ENCODE data around the gene HCRTR1. TPM values are rescaled to one million over a fixed set of nuclear protein-coding genes. Genes with fewer than 3 reads are reported as not detected.
A peak's percentile ranks its signal among the peaks of the same experiment; 100 is the strongest.

The HCRTR1 gene
- total RNA-seq, 3 donors from 2014 or later, result not detected

DNA sequence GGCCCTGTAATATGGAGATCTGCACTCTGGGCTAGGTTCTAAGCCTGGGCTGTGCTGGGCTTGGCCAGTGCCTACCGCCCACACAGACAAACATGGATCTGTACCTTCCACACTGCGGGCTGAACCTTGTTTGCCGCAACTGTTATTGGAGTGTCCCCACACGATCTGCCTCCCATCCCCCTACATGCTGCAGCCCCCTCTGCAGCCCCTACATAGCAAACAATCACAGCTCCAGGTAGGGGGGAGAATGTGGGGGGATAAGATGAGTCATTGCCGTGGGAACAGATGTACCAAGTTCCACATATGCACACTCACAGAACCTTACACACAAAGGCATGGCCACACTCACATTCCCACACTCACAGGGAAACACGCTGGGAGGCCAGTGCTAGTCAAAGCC, 2.1 kb upstream of the HCRTR1 start:
- intact Hi-C loops (cut with DNase I, micrococcal nuclease), result no loop called here

DNA sequence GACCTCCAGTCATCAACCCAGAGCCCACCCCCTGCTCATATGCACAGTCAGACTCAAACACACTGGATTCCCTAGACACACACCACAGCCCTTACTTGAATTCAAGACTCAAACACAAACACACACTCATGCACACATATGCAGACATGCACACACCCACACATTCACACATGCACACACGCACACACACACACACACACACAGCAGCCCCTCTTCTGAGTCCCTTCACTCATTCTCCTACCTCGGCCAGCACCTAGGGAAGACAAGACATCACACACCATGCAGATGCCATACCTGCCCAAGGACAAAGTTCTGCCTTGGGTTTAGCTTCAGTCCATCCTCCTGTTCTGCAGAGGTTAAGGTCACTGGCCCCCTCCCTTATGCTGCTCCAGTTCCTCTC, 1.6 kb upstream of the HCRTR1 start:
- ATAC-seq, result no peak
- intact Hi-C loops (cut with DNase I, micrococcal nuclease), result no loop called here
- H3K36me3 ChIP-seq (ENCODE audit: low read depth), result no peaks in the 10 kb centered on the region
- no peak for DNase-seq
- TF ChIP-seq, protein P1, sequence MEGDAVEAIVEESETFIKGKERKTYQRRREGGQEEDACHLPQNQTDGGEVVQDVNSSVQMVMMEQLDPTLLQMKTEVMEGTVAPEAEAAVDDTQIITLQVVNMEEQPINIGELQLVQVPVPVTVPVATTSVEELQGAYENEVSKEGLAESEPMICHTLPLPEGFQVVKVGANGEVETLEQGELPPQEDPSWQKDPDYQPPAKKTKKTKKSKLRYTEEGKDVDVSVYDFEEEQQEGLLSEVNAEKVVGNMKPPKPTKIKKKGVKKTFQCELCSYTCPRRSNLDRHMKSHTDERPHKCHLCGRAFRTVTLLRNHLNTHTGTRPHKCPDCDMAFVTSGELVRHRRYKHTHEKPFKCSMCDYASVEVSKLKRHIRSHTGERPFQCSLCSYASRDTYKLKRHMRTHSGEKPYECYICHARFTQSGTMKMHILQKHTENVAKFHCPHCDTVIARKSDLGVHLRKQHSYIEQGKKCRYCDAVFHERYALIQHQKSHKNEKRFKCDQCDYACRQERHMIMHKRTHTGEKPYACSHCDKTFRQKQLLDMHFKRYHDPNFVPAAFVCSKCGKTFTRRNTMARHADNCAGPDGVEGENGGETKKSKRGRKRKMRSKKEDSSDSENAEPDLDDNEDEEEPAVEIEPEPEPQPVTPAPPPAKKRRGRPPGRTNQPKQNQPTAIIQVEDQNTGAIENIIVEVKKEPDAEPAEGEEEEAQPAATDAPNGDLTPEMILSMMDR (IDR thresholded peaks at IDR 0.05), result no peak
- H3K4me1 ChIP-seq (ENCODE audit: low read depth), result peaks cover 6% of the 10 kb centered on the region
- no peak overlapping the region for H3K4me3 ChIP-seq
- no peaks in the 10 kb centered on the region for H3K9me3 ChIP-seq

More for the DNA sequence above, 2.1 kb upstream of the HCRTR1 start:
- H3K4me3 ChIP-seq, result no peak overlapping the region
- TF ChIP-seq, protein P1 (IDR thresholded peaks at IDR 0.05), result no peak
- no peak for DNase-seq
- ATAC-seq, result no peak
- peaks cover 6% of the 10 kb centered on the region for H3K4me1 ChIP-seq (ENCODE audit: low read depth)
- H3K9me3 ChIP-seq, result no peaks in the 10 kb centered on the region
- no peaks in the 10 kb centered on the region for H3K36me3 ChIP-seq (ENCODE audit: low read depth)

DNA sequence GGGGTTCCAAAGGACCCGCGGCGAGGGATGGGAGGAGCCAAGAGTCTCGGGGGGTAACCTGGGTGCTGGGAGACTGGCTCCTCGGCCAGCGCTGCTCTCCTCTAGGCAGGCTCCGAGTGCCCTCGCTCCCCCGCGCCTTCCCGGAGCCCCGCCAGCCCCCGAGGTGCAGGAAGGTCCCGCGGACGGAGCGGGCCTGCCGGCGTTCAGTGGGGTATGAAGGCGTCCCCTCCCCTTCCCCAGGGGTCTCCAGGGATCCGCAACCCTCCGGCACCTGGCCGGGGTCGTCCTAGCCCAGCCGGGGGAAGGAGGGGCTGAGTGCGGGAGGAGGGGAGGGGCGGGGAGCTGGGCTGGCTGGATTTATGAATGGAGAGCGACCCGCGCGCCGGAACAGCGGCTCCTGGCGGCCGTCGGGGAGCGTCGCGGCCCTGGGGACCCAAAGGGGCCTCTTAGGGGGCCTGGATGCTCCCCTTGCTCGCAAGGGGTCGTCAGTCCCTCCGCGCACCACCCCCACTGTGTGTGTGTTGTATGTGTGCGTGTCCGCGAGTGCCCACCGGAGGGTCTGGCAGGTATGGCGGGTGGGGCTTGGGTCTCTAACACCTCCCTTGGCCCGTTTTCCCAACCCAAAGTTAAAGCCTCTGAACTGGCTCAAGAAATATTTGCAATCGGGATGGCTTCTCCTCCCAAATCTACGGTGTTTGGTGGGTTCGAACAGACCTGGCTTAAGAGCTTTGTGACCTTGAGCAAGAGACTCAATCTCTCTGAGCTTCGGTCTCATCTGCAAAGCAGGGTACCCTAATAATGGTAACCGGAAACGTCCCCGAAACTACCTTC, 642 bp downstream of the HCRTR1 start:
- no peak overlapping the region for H3K4me3 ChIP-seq
- intact Hi-C loops (cut with DNase I, micrococcal nuclease), result no loop called here
- ATAC-seq (peak; percentile 72), DNase-seq (peak in 2 of 3 donors; percentile 54 to 64)
- H3K9me3 ChIP-seq, result no peaks in the 10 kb centered on the region
- no peaks in the 10 kb centered on the region for H3K36me3 ChIP-seq (ENCODE audit: low read depth)
- TF ChIP-seq, protein P1 (IDR thresholded peaks at IDR 0.05), result peak; percentile 77
- H3K4me1 ChIP-seq (ENCODE audit: low read depth), result peaks cover 6% of the 10 kb centered on the region

DNA sequence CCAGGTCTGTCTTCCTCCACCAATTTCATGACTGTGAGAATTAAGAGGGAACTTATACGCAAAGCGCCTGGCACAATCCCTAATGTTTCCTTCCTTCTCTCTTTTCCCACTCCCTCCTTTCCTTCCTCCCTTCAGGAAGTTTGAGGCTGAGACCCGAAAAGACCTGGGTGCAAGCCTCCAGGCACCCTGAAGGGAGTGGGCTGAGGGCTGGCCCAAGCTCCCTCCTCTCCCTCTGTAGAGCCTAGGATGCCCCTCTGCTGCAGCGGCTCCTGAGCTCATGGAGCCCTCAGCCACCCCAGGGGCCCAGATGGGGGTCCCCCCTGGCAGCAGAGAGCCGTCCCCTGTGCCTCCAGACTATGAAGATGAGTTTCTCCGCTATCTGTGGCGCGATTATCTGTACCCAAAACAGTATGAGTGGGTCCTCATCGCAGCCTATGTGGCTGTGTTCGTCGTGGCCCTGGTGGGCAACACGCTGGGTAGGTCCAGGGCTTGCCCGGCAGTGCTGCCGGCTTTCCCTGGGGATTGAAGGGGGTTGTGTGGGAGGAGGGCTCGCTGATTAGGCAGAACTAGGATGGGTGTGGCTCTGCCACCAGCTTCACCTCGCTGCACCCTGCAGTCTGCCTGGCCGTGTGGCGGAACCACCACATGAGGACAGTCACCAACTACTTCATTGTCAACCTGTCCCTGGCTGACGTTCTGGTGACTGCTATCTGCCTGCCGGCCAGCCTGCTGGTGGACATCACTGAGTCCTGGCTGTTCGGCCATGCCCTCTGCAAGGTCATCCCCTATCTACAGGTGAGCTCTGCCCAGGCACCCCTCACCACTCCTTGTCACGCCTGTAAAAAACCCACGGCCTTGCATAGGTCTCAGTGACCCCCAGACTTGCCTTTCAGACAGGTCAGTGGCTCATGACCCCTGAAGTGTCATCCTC, 1.7 kb downstream of the HCRTR1 start:
- TF ChIP-seq, protein P1 (IDR thresholded peaks at IDR 0.05), result no peak
- Histone ChIP-seq H3K4me1 (ENCODE audit: low read depth) (peaks cover 6% of the 10 kb centered on the region), H3K36me3 (ENCODE audit: low read depth) (no peaks in the 10 kb centered on the region), H3K4me3 (no peak overlapping the region), H3K9me3 (no peaks in the 10 kb centered on the region)
- intact Hi-C loops (cut with DNase I, micrococcal nuclease), result no loop called here
- ATAC-seq (peak; percentile 55), DNase-seq (no peak)

DNA sequence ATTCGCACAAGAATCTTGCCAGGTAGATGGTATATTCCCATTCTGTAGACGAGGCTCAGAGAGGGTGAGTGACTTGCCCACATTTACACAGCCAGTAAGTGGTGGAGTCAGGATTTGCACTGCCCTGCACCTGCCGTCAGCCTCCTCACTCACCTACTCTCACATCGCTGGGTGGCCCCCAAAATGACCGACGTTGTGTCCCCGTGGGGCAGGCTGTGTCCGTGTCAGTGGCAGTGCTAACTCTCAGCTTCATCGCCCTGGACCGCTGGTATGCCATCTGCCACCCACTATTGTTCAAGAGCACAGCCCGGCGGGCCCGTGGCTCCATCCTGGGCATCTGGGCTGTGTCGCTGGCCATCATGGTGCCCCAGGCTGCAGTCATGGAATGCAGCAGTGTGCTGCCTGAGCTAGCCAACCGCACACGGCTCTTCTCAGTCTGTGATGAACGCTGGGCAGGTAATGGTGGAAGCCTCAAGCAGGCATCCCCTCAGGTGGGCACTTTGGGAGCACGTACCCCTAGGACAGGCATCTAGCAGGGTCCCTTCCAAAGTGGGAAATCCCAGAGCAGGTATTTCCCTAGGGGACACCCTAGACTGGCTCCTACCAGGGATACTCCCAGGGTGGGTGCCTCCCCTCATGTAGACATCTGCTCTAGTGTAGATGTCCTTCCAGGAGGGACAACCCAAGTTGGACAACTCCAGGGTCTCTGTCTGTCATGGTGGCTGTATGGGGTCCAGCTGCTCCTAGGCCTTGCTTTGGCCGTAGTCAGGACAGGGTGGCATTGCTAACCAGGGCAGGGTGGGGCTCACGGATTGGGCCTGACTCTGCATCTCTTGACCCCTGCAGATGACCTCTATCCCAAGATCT, 3.4 kb downstream of the HCRTR1 start:
- ATAC-seq (no peak), DNase-seq (no peak)
- Histone ChIP-seq H3K36me3 (ENCODE audit: low read depth) (no peaks in the 10 kb centered on the region), H3K4me1 (ENCODE audit: low read depth) (peaks cover 6% of the 10 kb centered on the region), H3K9me3 (no peaks in the 10 kb centered on the region), H3K4me3 (no peak overlapping the region)
- intact Hi-C loops (cut with DNase I, micrococcal nuclease), result no loop called here
- TF ChIP-seq, protein P1 (IDR thresholded peaks at IDR 0.05), result no peak
